OCI-LY3 (cell line): ENCODE data around the gene ATOH1.

Experiments used
- CTCF ChIP-seq: fragments of 200-600, 300-600 bp; sonication (generic); IDR thresholded peaks from 2 replicates; pipeline ENCODE4 v1.5.1; 2014; ENCODE audit warnings: antibody characterized with exemption, low read length, low read depth
- EZH2phosphoT487 ChIP-seq: fragments of 200-600 bp; shearing (Covaris generic); IDR thresholded peaks from 2 replicates; pipeline ENCODE4 v1.6.1; 2018; ENCODE audit warnings: antibody characterized with exemption, mixed run types, low read depth

GRCh38 chr4:93786149-93786548 lies 42.4 kb upstream of the ATOH1 start:
- TF ChIP-seq EZH2phosphoT487: no peak
- no peak for TF ChIP-seq CTCF
